ENCODE data around the gene SOX6.

DNA sequence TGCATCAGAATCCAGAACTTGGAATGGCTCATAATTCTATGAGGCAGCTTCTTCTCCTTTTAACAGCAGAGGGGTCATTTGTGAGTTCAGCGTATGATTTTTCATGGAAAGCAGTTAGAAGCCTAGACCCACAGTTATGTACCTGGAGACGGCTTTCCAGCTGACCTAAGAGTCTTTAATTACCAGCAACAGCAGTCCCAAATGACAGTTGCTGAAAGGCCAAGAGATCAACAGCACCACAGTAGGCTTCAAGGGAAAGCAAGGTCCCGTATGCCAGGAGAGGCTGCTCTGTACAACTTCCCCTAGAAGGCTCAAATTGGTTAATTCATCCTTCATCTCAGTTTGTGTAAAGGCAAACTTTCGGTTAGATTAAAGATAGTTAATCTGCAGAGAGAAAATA, 363.0 kb downstream of the SOX6 start:
- TF ChIP-seq, protein P1, sequence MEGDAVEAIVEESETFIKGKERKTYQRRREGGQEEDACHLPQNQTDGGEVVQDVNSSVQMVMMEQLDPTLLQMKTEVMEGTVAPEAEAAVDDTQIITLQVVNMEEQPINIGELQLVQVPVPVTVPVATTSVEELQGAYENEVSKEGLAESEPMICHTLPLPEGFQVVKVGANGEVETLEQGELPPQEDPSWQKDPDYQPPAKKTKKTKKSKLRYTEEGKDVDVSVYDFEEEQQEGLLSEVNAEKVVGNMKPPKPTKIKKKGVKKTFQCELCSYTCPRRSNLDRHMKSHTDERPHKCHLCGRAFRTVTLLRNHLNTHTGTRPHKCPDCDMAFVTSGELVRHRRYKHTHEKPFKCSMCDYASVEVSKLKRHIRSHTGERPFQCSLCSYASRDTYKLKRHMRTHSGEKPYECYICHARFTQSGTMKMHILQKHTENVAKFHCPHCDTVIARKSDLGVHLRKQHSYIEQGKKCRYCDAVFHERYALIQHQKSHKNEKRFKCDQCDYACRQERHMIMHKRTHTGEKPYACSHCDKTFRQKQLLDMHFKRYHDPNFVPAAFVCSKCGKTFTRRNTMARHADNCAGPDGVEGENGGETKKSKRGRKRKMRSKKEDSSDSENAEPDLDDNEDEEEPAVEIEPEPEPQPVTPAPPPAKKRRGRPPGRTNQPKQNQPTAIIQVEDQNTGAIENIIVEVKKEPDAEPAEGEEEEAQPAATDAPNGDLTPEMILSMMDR (conservative IDR thresholded peaks at IDR 0.05; ENCODE audit: low read length) = no peak
- TF ChIP-seq EZH2phosphoT487 (IDR thresholded peaks at IDR 0.05; ENCODE audit: borderline replicate concordance) = no peak

Measured in Loucy (cell line).